Activated T-helper 17 cell treated with anti-CD3 and anti-CD28 coated beads, Interleukin-2, amount 50 U/mL, for 72 hours (primary cell): ENCODE results near the gene PYGB. TPM values are rescaled to one million over a fixed set of nuclear protein-coding genes. Genes with fewer than 3 reads are reported as not detected.

Experiments
- ATAC-seq: fragments of 150-1000 bp; cut with Tn5 transposase; replicated peaks from 2 replicates; pipeline ENCODE4 v1.10.0; 2021; ENCODE audit warnings: mild to moderate bottlenecking, moderate library complexity
- H3K27ac Mint-ChIP-seq: one replicate; pipeline ENCODE4 v1.8.0; 2022; ENCODE audit warnings: mixed read lengths
- H3K27me3 Mint-ChIP-seq: one replicate; pipeline ENCODE4 v1.8.0; 2022; ENCODE audit warnings: mixed read lengths
- H3K36me3 Mint-ChIP-seq: one replicate; pipeline ENCODE4 v1.8.0; 2022; ENCODE audit warnings: low read depth, mild to moderate bottlenecking, mixed read lengths
- H3K4me1 Mint-ChIP-seq: one replicate; pipeline ENCODE4 v1.8.0; 2022; ENCODE audit warnings: mixed read lengths
- H3K4me3 Mint-ChIP-seq: one replicate; pipeline ENCODE4 v1.8.0; 2022; ENCODE audit warnings: mild to moderate bottlenecking, mixed read lengths
- H3K9me3 Mint-ChIP-seq: one replicate; pipeline ENCODE4 v1.8.0; 2022; ENCODE audit warnings: mixed read lengths
- total RNA-seq, 2 donors: library from RNA; stranded (reverse); gene quantifications; one replicate each; pipeline ENCODE4 v1.2.3, GENCODE V29; 2022

Gene PYGB
- total RNA-seq, 2 donors from 2014 or later: 15.4 to 27.0 TPM

DNA sequence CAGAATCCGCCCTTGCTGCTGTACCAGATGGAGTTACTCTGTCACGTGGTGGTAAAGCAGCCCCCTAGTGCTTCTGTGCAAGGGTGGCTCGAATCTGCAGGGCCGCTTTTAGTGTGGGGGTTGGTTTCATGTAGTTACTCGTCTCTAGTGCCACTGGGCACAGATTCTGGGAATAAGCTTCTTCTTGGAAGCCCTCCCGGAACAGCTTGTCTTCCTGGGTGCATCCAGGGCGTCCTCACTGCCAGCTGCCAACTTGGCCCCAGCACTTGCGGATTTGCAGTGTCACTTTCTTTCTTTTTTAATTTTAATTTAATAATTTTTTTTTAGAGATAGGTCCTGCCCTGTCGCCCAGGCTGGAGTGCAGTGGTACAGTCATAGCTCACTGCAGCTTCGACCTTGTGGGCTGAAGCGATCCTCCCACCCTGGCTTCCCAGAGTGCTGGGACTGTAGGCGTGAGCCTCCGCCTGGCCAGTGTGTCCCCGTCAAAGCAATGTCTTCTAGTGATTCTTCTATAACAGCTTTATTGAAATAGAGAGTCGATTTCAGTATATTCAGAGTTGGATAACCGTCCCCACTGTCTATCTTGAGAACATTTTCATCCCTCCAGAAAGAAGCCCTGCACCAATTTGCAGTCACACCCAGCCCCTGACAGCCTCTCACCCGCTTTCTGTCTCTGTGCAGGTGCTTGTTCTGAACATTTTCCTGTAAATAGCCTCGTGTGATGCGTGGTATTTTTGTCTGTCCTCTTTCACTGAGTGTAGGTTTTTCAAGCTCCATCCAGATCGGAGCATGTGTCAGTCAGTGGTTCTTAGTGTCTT, 25.9 kb downstream of the PYGB start:
- H3K4me1 Mint-ChIP-seq: no peaks in the 10 kb centered on the region
- ATAC-seq: no peak

GRCh38 chr20:25274481-25274880, 26.6 kb downstream of the PYGB start:
- H3K9me3 Mint-ChIP-seq: no peaks in the 10 kb centered on the region
- ATAC-seq: no peak
- H3K27me3 Mint-ChIP-seq: no peaks in the 10 kb centered on the region
- no peak overlapping the region for H3K27ac Mint-ChIP-seq
- no peaks in the 10 kb centered on the region for H3K4me1 Mint-ChIP-seq
- peaks cover 57% of the 10 kb centered on the region for H3K36me3 Mint-ChIP-seq
- no peak overlapping the region for H3K4me3 Mint-ChIP-seq

More for the DNA sequence above, 25.9 kb downstream of the PYGB start:
- Mint-ChIP-seq H3K4me3 (no peak overlapping the region), H3K36me3 (peaks cover 59% of the 10 kb centered on the region), H3K9me3 (no peaks in the 10 kb centered on the region), H3K27ac (no peak overlapping the region), H3K27me3 (no peaks in the 10 kb centered on the region)

- Mint-ChIP-seq H3K27me3 (no peaks in the 10 kb centered on the region), H3K4me1 (no peaks in the 10 kb centered on the region), H3K9me3 (no peaks in the 10 kb centered on the region), H3K4me3 (no peak overlapping the region), H3K27ac (no peak overlapping the region), H3K36me3 (peaks cover 56% of the 10 kb centered on the region)
- ATAC-seq: no peak
Observed at GRCh38 chr20:25274891-25275812, 27.3 kb downstream of the PYGB start.

DNA sequence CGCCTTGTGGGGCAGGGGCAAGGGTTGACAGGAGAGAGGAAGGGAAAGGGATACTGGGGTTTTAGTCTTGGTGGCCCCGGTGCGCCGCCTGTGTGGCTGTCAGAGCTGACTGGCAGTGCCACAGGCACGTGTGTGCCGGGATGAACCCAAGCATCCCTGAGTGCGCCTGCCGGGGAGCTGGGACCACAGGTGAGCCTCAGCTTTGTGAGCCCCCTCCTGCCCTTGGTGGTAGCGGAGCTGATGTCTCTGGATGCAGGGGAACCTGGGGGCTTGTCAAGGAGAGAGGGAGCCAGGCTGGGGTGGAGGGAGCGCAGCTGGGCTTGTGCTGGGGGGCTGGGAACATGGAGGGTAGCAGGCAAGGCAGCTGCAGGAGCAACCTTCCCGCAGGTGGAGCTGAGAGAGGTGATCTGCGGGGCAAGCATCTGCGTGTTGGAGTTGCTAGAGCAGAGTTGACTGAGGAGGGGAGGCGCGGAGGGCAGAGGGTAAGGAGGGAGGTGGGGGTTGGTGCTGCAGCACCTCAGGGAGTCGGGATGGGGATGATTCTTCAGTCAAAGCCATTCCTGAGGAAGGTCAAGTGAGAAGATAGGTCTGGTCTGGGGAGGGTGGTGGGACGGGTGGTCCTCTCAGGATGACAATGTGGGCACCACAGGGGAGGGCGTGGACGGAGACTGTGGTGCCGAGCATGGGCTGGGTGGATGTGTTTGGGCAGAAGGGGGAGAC, 28.1 kb downstream of the PYGB start:
- Mint-ChIP-seq H3K27me3 (no peaks in the 10 kb centered on the region), H3K4me3 (no peak overlapping the region), H3K36me3 (peaks cover 53% of the 10 kb centered on the region), H3K9me3 (no peaks in the 10 kb centered on the region), H3K27ac (no peak overlapping the region), H3K4me1 (no peaks in the 10 kb centered on the region)
- ATAC-seq: no peak

DNA sequence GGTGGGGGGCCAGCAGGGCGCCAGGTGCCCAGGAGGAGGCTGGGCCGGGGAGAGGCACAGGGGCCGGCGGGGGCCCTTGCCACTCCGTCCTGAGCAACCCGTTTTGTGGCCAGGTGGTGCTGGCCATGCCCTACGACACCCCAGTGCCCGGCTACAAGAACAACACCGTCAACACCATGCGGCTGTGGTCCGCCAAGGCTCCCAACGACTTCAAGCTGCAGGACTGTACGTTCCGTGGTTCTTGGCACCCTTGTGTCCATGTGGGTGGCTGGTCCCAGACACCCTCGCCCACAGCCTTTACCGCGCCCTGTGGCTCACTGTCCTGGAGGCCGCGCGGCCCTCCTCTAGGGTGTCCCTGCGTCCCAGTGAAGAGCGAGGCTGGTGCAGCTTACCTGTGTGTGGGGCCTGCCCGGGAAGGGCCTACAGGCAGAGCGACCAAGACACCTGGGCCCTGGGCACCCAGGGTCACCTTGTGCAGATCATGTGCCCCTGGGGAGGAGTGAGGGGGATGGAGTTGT, 28.7 kb downstream of the PYGB start:
- ATAC-seq: no peak

DNA sequence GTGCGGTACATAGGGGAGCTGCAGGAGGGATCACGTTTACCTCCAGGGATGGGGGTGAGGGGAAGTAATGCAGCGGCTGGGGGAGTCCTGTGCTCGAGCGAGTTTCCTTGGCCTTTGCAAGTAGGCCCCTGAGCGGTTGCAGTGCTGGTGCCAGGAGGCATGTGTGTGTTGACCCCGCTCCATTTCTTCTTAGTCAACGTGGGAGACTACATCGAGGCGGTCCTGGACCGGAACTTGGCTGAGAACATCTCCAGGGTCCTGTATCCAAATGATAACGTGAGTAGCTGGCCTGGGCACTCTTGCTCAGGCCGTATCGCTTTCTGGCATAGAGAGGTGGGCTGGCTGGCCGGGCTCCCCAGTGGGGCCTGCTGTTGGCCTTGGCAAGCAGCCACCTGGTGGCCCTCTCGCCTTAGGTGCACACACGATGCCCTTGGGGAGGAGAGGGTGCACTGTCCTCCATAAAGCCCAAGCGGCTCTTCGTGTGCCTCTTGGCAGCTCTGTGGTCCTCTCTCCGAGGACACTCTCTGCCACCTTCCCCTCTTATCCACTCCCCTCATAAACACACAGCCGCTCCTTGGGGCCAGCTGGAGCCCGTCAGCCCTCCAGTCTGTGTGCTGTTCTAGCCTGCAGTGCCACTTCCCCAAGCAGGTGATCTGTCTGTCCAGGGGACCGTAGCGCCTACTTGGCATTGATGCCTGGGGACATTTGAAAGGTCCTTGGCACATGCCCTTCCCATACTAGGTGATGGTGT, 29.3 kb downstream of the PYGB start:
- no peak for ATAC-seq
- H3K4me3 Mint-ChIP-seq: no peak overlapping the region
- no peaks in the 10 kb centered on the region for H3K4me1 Mint-ChIP-seq
- H3K9me3 Mint-ChIP-seq: no peaks in the 10 kb centered on the region
- H3K27me3 Mint-ChIP-seq: no peaks in the 10 kb centered on the region
- no peak overlapping the region for H3K27ac Mint-ChIP-seq
- H3K36me3 Mint-ChIP-seq: peaks cover 48% of the 10 kb centered on the region

More for the DNA sequence above, 28.7 kb downstream of the PYGB start:
- H3K4me1 Mint-ChIP-seq: no peaks in the 10 kb centered on the region
- no peak overlapping the region for H3K4me3 Mint-ChIP-seq
- H3K27ac Mint-ChIP-seq: no peak overlapping the region
- H3K9me3 Mint-ChIP-seq: no peaks in the 10 kb centered on the region
- no peaks in the 10 kb centered on the region for H3K27me3 Mint-ChIP-seq
- H3K36me3 Mint-ChIP-seq: peaks cover 53% of the 10 kb centered on the region

DNA sequence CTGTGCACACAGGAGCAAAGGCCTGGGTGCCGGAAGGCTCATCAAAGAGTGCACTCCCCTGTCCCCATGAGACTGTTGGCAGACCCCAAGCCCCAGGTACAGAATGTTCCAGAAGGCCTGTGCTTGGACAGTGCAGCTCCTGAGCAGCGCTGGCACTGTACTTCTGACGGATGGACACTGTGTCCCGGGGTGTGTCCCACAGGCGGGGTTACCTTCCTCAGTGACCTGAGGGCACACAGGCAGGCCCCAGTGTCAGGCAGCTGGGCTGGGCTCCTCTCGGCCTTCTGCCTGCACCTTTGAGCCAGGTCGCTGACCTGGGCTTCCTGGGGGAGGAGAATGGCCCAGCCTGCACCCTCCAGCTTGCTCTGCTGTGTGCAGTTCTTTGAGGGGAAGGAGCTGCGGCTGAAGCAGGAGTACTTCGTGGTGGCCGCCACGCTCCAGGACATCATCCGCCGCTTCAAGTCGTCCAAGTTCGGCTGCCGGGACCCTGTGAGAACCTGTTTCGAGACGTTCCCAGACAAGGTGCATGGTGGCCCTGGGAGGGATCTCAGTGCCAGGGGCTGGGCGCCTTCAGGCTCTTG, 30.1 kb downstream of the PYGB start:
- Mint-ChIP-seq H3K4me3 (no peak overlapping the region), H3K36me3 (peaks cover 40% of the 10 kb centered on the region), H3K4me1 (no peaks in the 10 kb centered on the region), H3K27ac (no peak overlapping the region), H3K9me3 (no peaks in the 10 kb centered on the region), H3K27me3 (no peaks in the 10 kb centered on the region)
- no peak for ATAC-seq

DNA sequence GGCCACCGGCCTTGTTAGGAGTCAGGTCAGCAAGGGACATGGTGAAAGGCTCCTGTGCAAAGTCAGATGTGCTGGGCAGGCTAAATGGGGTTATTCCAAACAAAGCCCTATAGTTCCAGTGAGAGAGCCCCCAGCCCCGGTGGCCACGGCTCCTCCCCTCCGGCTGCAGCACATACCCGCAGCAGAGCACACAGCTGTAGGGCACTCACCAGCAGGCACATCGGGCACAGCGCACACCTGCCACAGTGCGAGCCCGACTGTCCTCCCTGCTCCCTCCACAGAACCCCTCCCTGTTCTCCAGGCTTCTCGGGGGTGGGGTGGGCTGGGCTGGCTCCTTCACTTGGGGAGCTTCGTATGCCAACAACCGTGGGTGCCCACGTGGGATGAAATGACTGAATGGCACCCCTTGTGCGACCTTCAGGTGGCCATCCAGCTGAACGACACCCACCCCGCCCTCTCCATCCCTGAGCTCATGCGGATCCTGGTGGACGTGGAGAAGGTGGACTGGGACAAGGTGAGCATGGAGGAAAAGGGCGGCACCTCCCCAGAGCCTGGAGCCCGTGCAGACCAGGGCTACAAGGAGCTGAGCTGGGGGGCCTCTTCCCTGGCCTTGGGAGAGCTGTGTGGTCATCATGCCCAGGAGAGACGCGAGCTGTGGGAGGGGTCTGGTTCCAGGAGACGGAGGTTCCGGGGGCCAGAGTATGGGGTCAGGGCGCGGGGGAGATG, 30.9 kb downstream of the PYGB start:
- H3K36me3 Mint-ChIP-seq: peaks cover 40% of the 10 kb centered on the region
- no peak overlapping the region for H3K27ac Mint-ChIP-seq

DNA sequence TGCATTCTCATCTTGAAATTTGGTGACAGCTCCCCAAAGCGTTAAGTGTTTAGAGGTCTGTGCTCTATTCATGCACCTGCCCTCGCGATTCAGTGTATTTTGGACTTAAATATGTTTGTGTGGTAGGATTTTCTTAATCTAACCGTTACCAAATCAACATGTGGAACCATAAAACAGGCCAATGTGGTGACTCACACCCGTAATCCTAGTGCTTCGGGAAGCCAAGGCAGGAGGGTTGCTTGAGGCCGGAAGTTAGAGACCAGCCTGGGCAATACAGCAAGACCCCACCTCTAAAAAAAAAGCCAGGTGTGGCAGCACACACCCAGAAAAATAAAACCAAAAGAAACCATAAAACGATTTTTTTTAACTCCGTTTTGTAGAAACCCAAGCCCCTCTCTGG, 31.5 kb downstream of the PYGB start:
- ATAC-seq: no peak
- no peaks in the 10 kb centered on the region for H3K27me3 Mint-ChIP-seq
- no peak overlapping the region for H3K4me3 Mint-ChIP-seq
- no peak overlapping the region for H3K27ac Mint-ChIP-seq
- no peaks in the 10 kb centered on the region for H3K4me1 Mint-ChIP-seq
- H3K9me3 Mint-ChIP-seq: no peaks in the 10 kb centered on the region
- peaks cover 40% of the 10 kb centered on the region for H3K36me3 Mint-ChIP-seq

More for the DNA sequence above, 30.9 kb downstream of the PYGB start:
- no peaks in the 10 kb centered on the region for H3K9me3 Mint-ChIP-seq
- ATAC-seq: no peak
- no peaks in the 10 kb centered on the region for H3K4me1 Mint-ChIP-seq
- no peak overlapping the region for H3K4me3 Mint-ChIP-seq
- H3K27me3 Mint-ChIP-seq: no peaks in the 10 kb centered on the region

DNA sequence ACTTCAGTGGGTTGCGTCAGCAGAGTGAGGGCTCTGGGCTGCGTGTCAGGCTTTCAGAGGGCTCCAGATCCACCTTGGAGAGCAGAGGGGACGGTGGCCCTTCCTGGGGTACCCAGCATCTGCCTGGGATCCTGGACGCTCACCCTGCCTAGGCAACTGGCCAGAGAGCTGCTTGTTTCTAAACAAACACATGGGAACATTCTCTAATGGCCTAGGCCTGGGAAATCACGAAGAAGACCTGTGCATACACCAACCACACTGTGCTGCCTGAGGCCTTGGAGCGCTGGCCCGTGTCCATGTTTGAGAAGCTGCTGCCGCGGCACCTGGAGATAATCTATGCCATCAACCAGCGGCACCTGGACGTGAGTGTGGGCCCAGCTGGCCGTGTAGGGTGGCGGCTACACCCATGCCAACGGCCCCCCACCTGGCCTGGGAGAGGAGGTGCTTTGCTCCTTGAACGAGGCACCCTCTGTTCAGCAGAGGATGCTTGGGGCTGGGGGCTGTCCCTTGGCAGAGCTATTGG, 32.2 kb downstream of the PYGB start:
- H3K9me3 Mint-ChIP-seq: no peaks in the 10 kb centered on the region
- peaks cover 39% of the 10 kb centered on the region for H3K36me3 Mint-ChIP-seq
- H3K27me3 Mint-ChIP-seq: no peaks in the 10 kb centered on the region
- H3K4me1 Mint-ChIP-seq: no peaks in the 10 kb centered on the region
- H3K4me3 Mint-ChIP-seq: no peak overlapping the region
- no peak for ATAC-seq
- H3K27ac Mint-ChIP-seq: no peak overlapping the region

DNA sequence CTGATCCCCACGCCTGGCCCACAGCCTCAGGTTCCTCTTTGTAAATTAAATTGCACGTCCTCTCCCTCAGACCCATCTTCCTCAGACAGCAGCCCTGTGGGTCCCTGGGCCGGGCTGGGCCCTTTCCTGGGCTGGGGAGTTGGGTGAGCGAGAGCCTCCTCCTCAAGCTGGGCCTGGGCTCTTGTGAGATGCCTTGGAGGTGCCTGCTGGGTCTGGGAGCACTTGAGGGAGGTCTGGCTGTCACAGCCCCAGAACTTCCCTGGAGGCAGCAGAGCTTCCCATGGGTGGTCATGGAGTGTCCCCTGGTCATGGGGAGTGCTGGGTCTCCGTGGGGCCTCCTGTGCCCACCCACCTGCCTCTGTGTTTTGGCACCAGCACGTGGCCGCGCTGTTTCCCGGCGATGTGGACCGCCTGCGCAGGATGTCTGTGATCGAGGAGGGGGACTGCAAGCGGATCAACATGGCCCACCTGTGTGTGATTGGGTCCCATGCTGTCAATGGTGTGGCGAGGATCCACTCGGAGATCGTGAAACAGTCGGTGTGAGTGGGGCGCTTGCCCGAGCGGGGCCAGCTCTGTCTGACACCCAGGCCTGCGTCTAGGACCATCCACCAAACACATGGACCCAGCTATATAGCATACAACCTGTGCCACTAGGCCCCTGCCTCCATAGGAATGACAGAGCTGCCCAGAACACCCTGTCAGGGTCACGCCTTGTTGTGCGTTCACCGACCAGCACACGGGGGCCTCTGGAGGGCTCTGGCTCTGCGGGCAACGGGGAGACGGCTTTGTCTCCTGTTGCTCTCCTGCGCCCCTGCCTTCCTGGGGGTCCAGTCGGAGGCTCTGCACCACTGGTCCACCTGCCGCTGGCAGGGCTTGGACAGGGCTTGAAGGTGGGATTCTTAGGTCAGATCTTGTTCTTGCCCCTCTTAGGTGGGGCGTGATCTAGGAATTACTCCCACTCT, 33.0 kb downstream of the PYGB start:
- no peak overlapping the region for H3K4me3 Mint-ChIP-seq
- H3K9me3 Mint-ChIP-seq: no peaks in the 10 kb centered on the region
- no peak for ATAC-seq
- H3K27me3 Mint-ChIP-seq: no peaks in the 10 kb centered on the region
- no peaks in the 10 kb centered on the region for H3K4me1 Mint-ChIP-seq
- H3K27ac Mint-ChIP-seq: no peak overlapping the region
- peaks cover 40% of the 10 kb centered on the region for H3K36me3 Mint-ChIP-seq

- ATAC-seq: no peak
- Mint-ChIP-seq H3K36me3 (peaks cover 47% of the 10 kb centered on the region), H3K4me3 (no peak overlapping the region), H3K9me3 (no peaks in the 10 kb centered on the region), H3K27me3 (no peaks in the 10 kb centered on the region), H3K4me1 (no peaks in the 10 kb centered on the region), H3K27ac (no peak overlapping the region)
Observed at GRCh38 chr20:25281541-25281991, 33.7 kb downstream of the PYGB start.
